Activated CD4-positive, alpha-beta T cell treated with anti-CD3 and anti-CD28 coated beads for 24 hours (primary cell): ENCODE results near the gene ATXN7.

Experiments used
- DNase-seq, 2 donors: peaks; one replicate each; pipeline ENCODE4 v3.0.0-alpha.2; 2020; ENCODE audit warnings: low read depth in 2 of 2

The ATXN7 gene

DNA sequence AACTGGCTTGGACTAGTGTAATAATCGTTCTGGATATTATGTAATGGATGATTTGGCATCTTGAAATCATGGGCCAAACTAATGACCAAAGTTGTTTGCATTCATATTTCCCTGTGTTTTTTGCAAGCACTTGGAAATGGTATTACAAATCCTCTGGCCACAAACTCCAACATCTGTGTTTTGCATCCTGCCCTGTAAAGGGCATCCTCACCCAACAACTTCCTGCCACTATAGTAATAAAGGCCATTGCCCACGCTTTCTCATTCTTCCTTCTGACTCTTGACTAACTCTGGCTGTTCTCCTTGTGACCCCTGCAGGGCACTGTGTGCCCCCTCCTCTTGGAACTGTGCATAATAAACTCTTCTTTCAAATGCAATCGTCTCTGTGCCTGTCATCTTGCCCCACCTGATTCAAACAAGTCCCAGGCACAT is 185.0 kb downstream of the ATXN7 start:
- DNase-seq: no peak

DNA sequence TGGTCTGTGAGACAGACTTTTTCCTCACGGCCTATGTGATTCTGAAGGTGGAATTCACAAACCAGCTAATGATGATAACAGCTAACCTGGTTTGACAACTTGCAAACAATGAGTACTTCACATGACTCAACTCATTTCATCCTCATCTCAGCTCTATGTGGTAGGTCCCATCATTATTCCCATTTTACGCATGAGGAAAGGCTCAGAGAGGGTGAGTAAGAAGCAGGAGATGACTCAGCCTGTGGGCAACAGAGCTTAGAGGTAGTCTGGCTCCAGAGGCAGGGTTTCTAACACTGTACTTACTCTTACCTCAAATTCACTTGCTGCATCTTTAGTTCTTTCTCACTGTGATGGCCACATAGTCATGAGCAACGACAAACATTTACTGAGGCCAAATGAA is 185.5 kb downstream of the ATXN7 start:
- no peak for DNase-seq

DNA sequence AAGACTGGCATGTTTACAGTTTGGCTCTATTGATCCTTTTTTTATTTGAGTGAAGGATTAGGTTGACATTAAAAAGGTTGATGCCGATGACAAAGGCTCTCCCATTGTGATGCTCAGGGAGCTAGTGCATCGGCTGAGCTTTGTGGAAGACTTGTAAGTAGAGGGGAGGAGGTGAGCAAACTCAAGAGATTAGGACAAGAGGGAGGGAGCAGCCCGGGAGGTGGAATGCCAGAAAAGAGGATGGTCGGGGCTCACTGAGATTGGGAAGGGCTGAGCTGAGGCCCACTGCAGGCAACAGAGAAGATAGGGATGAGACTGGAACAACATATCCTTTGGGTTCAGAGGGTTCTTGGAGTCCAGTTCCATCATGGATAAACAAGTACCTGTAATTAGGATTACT is 186.2 kb downstream of the ATXN7 start:
- no peak for DNase-seq
